Fibroblast of skin of left biceps (primary cell): ENCODE measurements around the gene C4orf51.
A peak's percentile ranks its signal among the peaks of the same experiment; 100 is the strongest.

ENCODE experiments used
- DNase-seq, 2 experiments: peaks; one replicate each; pipeline ENCODE4 v3.0.0-alpha.2; 2013; ENCODE audit warnings: low read depth in 2 of 2

The C4orf51 gene

GRCh38 chr4:145709843-145710242 is 29.9 kb downstream of the C4orf51 start:
- DNase-seq: peak; percentile 84 to 85

GRCh38 chr4:145716200-145716599 is 36.3 kb downstream of the C4orf51 start:
- no peak for DNase-seq

GRCh38 chr4:145716661-145717200 is 36.8 kb downstream of the C4orf51 start:
- no peak for DNase-seq

- DNase-seq: no peak
Measured at GRCh38 chr4:145719752-145720624, 40.0 kb downstream of the C4orf51 start.

GRCh38 chr4:145720656-145721055 is 40.7 kb downstream of the C4orf51 start:
- DNase-seq: no peak

GRCh38 chr4:145722561-145722960 is 42.6 kb downstream of the C4orf51 start:
- no peak for DNase-seq

- no peak for DNase-seq
Measured at GRCh38 chr4:145723336-145723735, 43.4 kb downstream of the C4orf51 start.

- no peak for DNase-seq
Measured at GRCh38 chr4:145730026-145730425, 50.1 kb downstream of the C4orf51 start.

GRCh38 chr4:145731028-145731427 is 51.1 kb downstream of the C4orf51 start:
- DNase-seq: peak in 1 of 2 experiments; percentile 31

GRCh38 chr4:145732001-145732815 is 52.3 kb downstream of the C4orf51 start:
- no peak for DNase-seq

- peak; percentile 87 to 88 for DNase-seq
Measured at GRCh38 chr4:145732895-145733880, 53.2 kb downstream of the C4orf51 start.

- no peak for DNase-seq
Measured at GRCh38 chr4:145734031-145734430, 54.1 kb downstream of the C4orf51 start.

GRCh38 chr4:145734576-145735346 is 54.8 kb downstream of the C4orf51 start:
- DNase-seq: peak; percentile 84 to 86

GRCh38 chr4:145735347-145735675 is 55.4 kb downstream of the C4orf51 start:
- DNase-seq: peak; percentile 90 to 92

GRCh38 chr4:145735827-145736226 is 55.9 kb downstream of the C4orf51 start:
- no peak for DNase-seq

- no peak for DNase-seq
Measured at GRCh38 chr4:145736241-145736831, 56.4 kb downstream of the C4orf51 start.

- no peak for DNase-seq
Measured at GRCh38 chr4:145739845-145740244, 59.9 kb downstream of the C4orf51 start.

GRCh38 chr4:145740806-145741205 is 60.9 kb downstream of the C4orf51 start:
- DNase-seq: no peak

GRCh38 chr4:145743641-145744040 is 63.7 kb downstream of the C4orf51 start:
- DNase-seq: no peak

- DNase-seq: no peak
Measured at GRCh38 chr4:145755802-145756201, 75.9 kb downstream of the C4orf51 start.
